Smooth muscle cell (in vitro differentiated cells): ENCODE results near the gene SPATS2. TPM values are rescaled to one million over a fixed set of nuclear protein-coding genes. Genes with fewer than 3 reads are reported as not detected.

Experiments
- DNase-seq: peaks from one replicate; lab custom pipeline; 2025; ENCODE audit not compliant: unreplicated experiment; lab: John Stamatoyannopoulos, UW
- H2AFZ ChIP-seq: fragments of 200-600 bp; sonication (generic); 2 replicates; pipeline ENCODE4 v1.6.0; 2016; ENCODE audit warnings: antibody characterized with exemption, low read depth, mild to moderate bottlenecking
- H3F3A ChIP-seq: fragments of 200-600 bp; sonication (generic); 2 replicates; pipeline ENCODE4 v1.6.0; 2017; ENCODE audit warnings: antibody characterized with exemption, low read depth
- H3K27ac ChIP-seq: fragments of 200-600 bp; sonication (generic); 2 replicates; pipeline ENCODE4 v1.5.1; 2016; ENCODE audit warnings: low read depth, mild to moderate bottlenecking
- H3K27me3 ChIP-seq: fragments of 200-600 bp; sonication (generic); 2 replicates; pipeline ENCODE4 v1.6.1; 2016; ENCODE audit warnings: low read depth, mild to moderate bottlenecking
- H3K36me3 ChIP-seq: fragments of 200-600 bp; sonication (generic); 2 replicates; pipeline ENCODE4 v1.5.1; 2016; ENCODE audit warnings: low read depth
- H3K4me1 ChIP-seq: fragments of 200-600 bp; sonication (generic); 2 replicates; pipeline ENCODE4 v1.5.1; 2016; ENCODE audit warnings: low read depth
- H3K4me2 ChIP-seq: fragments of 200-600 bp; sonication (generic); 2 replicates; pipeline ENCODE4 v1.6.0; 2016; ENCODE audit warnings: mild to moderate bottlenecking
- H3K4me3 ChIP-seq: fragments of 200-600 bp; sonication (generic); 2 replicates; pipeline ENCODE4 v1.5.1; 2016; ENCODE audit warnings: mild to moderate bottlenecking
- H3K79me2 ChIP-seq: fragments of 200-600 bp; sonication (generic); 2 replicates; pipeline ENCODE4 v1.6.0; 2016; ENCODE audit warnings: low read depth, mild to moderate bottlenecking
- H3K9ac ChIP-seq: fragments of 200-600 bp; sonication (generic); 2 replicates; pipeline ENCODE4 v1.6.0; 2016; ENCODE audit warnings: low read depth
- H3K9me3 ChIP-seq: fragments of 200-600 bp; sonication (generic); replicated peaks from 2 replicates; pipeline ENCODE4 v1.5.1; 2016; ENCODE audit warnings: low read depth
- H4K20me1 ChIP-seq: fragments of 200-600 bp; sonication (generic); 2 replicates; pipeline ENCODE4 v1.6.0; 2016; ENCODE audit warnings: low read depth
- CTCF ChIP-seq: fragments of 200-600 bp; sonication (generic); IDR thresholded peaks from 2 replicates; pipeline ENCODE4 v1.5.1; 2017; ENCODE audit warnings: borderline replicate concordance, mild to moderate bottlenecking, antibody characterized with exemption; ENCODE audit not compliant: insufficient read depth, poor library complexity, severe bottlenecking
- WGBS: methylation state at CpG from one replicate; pipeline ENCODE4 v1.1.7; 2016; ENCODE audit warnings: low lambda C conversion rate; 5-methylcytosine and 5-hydroxymethylcytosine counted together
- polyA plus RNA-seq: library from polyadenylated mRNA; unstranded; fragments of >200 nt; fragmentation: Nextera tagmentation; extraction: Ambion mirVana; gene quantifications from 2 replicates; pipeline ENCODE4 v1.2.1, GENCODE V29; 2016
- total RNA-seq: library from RNA; depleted of rRNA; stranded (reverse); fragments of >200 nt; gene quantifications from 2 replicates; pipeline ENCODE4 v1.2.3, GENCODE V29; 2014

Gene SPATS2
- total and polyA plus RNA-seq, 2 experiments from 2014 or later: 33.6 to 35.6 TPM

- no peak for DNase-seq
- WGBS: 63% methylated on average over 5 of the region's 5 CpGs
- Histone ChIP-seq H3K27ac (no peak overlapping the region), H3K36me3 (no peaks in the 10 kb centered on the region), H2AFZ (no peak overlapping the region), H3K9me3 (no peaks in the 10 kb centered on the region), H3K27me3 (no peaks in the 10 kb centered on the region), H4K20me1 (peaks cover 22% of the 10 kb centered on the region), H3K4me1 (peaks cover 24% of the 10 kb centered on the region), H3K4me2 (peak overlapping the region; percentile 2), H3K9ac (no peak overlapping the region), H3F3A (peaks cover 7% of the 10 kb centered on the region), H3K4me3 (no peak overlapping the region), H3K79me2 (peaks cover 30% of the 10 kb centered on the region)
- TF ChIP-seq CTCF: no peak
Observed at GRCh38 chr12:49365542-49365941, 1.7 kb upstream of the SPATS2 start.

- Histone ChIP-seq H3K27ac (peak overlapping the region; percentile 90), H3K4me2 (peak overlapping the region; percentile 94), H3K9ac (peak overlapping the region; percentile 91), H3K4me1 (peaks cover 24% of the 10 kb centered on the region), H2AFZ (peak overlapping the region; percentile 99), H3K9me3 (no peaks in the 10 kb centered on the region), H3K79me2 (peaks cover 37% of the 10 kb centered on the region), H3K27me3 (no peaks in the 10 kb centered on the region), H3F3A (peaks cover 7% of the 10 kb centered on the region), H4K20me1 (peaks cover 27% of the 10 kb centered on the region), H3K4me3 (peak overlapping the region; percentile 98), H3K36me3 (no peaks in the 10 kb centered on the region)
- 14% methylated on average over 38 of the region's 38 CpGs for WGBS
- no peak for DNase-seq
- no peak for TF ChIP-seq CTCF
Observed at GRCh38 chr12:49366096-49366651, 1.1 kb upstream of the SPATS2 start.

- H3K4me2 ChIP-seq: peak overlapping the region; percentile 94
- WGBS: under 1% methylated on average over 89 of the region's 97 CpGs
- TF ChIP-seq CTCF: no peak
- H4K20me1 ChIP-seq: peaks cover 32% of the 10 kb centered on the region
- DNase-seq: peak; percentile 94
- no peaks in the 10 kb centered on the region for H3K36me3 ChIP-seq
- peak overlapping the region; percentile 91 for H3K9ac ChIP-seq
- no peaks in the 10 kb centered on the region for H3K9me3 ChIP-seq
- peak overlapping the region; percentile 99 for H2AFZ ChIP-seq
- peaks cover 40% of the 10 kb centered on the region for H3K79me2 ChIP-seq
- peak overlapping the region; percentile 98 for H3K4me3 ChIP-seq
- H3F3A ChIP-seq: peaks cover 7% of the 10 kb centered on the region
- no peaks in the 10 kb centered on the region for H3K27me3 ChIP-seq
- peaks cover 24% of the 10 kb centered on the region for H3K4me1 ChIP-seq
- peak overlapping the region; percentile 90 for H3K27ac ChIP-seq
Observed at GRCh38 chr12:49366652-49367380, 446 bp upstream of the SPATS2 start.
